ENCODE measurements around the gene ABCC11. TPM values are rescaled to one million over a fixed set of nuclear protein-coding genes. Genes with fewer than 3 reads are reported as not detected.
"Not testable (repeated sequence)": the region's sequence is repeated elsewhere in the genome, so short reads cannot be mapped to it uniquely, and the experiment has no call there.

ABCC11 gene
- total and polyA plus RNA-seq, 10 donors = 0.05 to 0.37 (median 0.18) TPM; not detected in 4

DNA sequence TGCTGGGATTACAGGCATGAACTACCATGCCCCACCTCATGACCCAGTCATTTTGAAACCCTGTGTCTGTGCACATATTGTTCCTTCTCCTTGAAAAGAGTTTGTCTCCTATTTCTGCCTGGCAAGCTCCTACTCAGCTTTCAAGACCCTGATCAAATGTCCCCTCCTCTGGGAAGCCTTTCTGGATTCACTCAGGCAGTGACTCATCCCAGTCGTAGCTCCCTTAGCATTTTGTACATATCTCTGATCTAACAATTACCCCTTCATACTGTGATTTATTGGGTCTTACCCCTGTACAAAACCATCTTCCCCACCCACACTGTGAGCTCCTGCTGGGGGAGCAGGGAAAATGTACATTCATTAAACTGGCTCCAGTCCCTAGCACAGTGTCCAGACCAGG is 73.5 kb downstream of the ABCC11 start:
- intact Hi-C loops (cut with DNase I; ENCODE audit: low total_unique reads) = no loop called here
- no peak overlapping the region for H3K27ac ChIP-seq
- DNase-seq = no peak
- WGBS, 5 donors = 30 to 90% (median 82%) methylated on average over 1 of the region's 1 CpG
- H3K27me3 ChIP-seq (replicated peaks in 1 of 7) = peaks cover 0 to 13% (median 0%) of the 10 kb centered on the region in 7 donors
- H3K4me3 ChIP-seq = no peak overlapping the region
- no peaks in the 10 kb centered on the region for H3K36me3 ChIP-seq
- H3K9me3 ChIP-seq = no peaks in the 10 kb centered on the region
- no peak for TF ChIP-seq POLR2AphosphoS5 (IDR thresholded peaks at IDR 0.05)
- no peak for TF ChIP-seq POLR2A (IDR thresholded peaks at IDR 0.05)
- peaks cover 0 to 2% (median 0%) of the 10 kb centered on the region in 6 donors for H3K4me1 ChIP-seq

DNA sequence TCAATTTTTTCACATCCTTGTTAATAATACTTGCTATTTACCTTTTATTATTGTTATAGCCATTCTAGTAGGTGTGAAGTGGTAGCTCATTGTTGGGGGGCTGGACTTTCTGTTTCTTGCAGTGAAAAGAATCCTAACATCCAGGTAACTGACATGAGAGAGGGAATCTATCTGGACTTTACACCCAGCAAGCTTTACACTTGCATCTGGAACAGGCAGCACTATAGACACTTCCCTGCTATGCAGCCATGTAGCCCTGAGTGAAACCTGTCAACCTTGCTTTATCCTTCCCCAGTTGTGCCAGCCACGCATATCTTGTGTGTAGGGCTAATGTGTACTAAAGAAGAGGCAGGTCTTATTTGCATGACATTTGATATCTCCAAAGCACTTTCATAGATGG is 74.7 kb downstream of the ABCC11 start:
- TF ChIP-seq POLR2AphosphoS5 (IDR thresholded peaks at IDR 0.05) = no peak
- TF ChIP-seq, protein P1, sequence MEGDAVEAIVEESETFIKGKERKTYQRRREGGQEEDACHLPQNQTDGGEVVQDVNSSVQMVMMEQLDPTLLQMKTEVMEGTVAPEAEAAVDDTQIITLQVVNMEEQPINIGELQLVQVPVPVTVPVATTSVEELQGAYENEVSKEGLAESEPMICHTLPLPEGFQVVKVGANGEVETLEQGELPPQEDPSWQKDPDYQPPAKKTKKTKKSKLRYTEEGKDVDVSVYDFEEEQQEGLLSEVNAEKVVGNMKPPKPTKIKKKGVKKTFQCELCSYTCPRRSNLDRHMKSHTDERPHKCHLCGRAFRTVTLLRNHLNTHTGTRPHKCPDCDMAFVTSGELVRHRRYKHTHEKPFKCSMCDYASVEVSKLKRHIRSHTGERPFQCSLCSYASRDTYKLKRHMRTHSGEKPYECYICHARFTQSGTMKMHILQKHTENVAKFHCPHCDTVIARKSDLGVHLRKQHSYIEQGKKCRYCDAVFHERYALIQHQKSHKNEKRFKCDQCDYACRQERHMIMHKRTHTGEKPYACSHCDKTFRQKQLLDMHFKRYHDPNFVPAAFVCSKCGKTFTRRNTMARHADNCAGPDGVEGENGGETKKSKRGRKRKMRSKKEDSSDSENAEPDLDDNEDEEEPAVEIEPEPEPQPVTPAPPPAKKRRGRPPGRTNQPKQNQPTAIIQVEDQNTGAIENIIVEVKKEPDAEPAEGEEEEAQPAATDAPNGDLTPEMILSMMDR (IDR thresholded peaks at IDR 0.05 in 8 of 11, conservative IDR thresholded peaks at IDR 0.05 in 3 of 11) = no peak
- TF ChIP-seq POLR2A (IDR thresholded peaks at IDR 0.05) = no peak
- intact Hi-C loops (cut with DNase I; ENCODE audit: low total_unique reads) = no loop called here

DNA sequence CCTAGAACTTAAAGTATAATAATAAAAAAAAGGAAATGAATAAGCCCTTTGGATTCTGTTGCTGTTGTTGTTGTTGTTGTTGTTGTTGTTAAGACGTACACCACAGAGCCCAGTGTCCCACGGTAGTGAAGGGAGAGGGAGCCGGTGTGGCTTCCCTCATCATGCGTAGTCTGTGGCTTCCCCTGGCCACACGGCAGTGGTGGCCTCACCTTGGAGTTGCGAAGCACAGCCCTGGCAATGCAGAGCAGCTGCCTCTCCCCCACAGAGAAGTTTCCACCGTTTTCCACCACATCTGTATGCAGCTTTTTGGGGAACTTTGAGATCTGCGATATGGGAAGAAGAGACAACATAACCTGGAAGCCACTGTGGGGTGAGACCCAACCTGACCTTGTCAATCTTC is 77.4 kb downstream of the ABCC11 start:
- Histone ChIP-seq H3K4me1 (peaks cover 0 to 33% (median 6%) of the 10 kb centered on the region in 6 donors), H3K27me3 (replicated peaks in 1 of 7) (peaks cover 0 to under 1% (median 0%) of the 10 kb centered on the region in 7 donors), H3K4me3 (no peak overlapping the region), H3K27ac (peak overlapping the region in 3 of 8 donors; percentile 9 to 89 (median 42)), H3K36me3 (no peaks in the 10 kb centered on the region), H3K9me3 (no peaks in the 10 kb centered on the region)
- 56 to 81% (median 66%) methylated on average over 8 of the region's 8 CpGs for WGBS, 5 donors
- DNase-seq = peak; percentile 82
- intact Hi-C loops (cut with DNase I; ENCODE audit: low total_unique reads) = loop anchor here (10.0 kb wide), 2 partner anchors 455 to 1615 kb away; no protein-coding TSS in a partner anchor
- TF ChIP-seq, protein P1 (IDR thresholded peaks at IDR 0.05 in 8 of 11, conservative IDR thresholded peaks at IDR 0.05 in 3 of 11) = no peak
- TF ChIP-seq POLR2A (IDR thresholded peaks at IDR 0.05) (no peak), POLR2AphosphoS5 (IDR thresholded peaks at IDR 0.05) (no peak)

More for the DNA sequence above, 74.7 kb downstream of the ABCC11 start:
- 76 to 88% (median 82%) methylated on average over 1 of the region's 1 CpG for WGBS, 5 donors
- no peak overlapping the region for H3K4me3 ChIP-seq
- no peaks in the 10 kb centered on the region for H3K36me3 ChIP-seq
- DNase-seq = no peak
- peaks cover 0 to 10% (median 0%) of the 10 kb centered on the region in 6 donors for H3K4me1 ChIP-seq
- H3K27me3 ChIP-seq (replicated peaks in 1 of 7) = peaks cover 0 to 13% (median 0%) of the 10 kb centered on the region in 7 donors
- no peaks in the 10 kb centered on the region for H3K9me3 ChIP-seq
- H3K27ac ChIP-seq = no peak overlapping the region

DNA sequence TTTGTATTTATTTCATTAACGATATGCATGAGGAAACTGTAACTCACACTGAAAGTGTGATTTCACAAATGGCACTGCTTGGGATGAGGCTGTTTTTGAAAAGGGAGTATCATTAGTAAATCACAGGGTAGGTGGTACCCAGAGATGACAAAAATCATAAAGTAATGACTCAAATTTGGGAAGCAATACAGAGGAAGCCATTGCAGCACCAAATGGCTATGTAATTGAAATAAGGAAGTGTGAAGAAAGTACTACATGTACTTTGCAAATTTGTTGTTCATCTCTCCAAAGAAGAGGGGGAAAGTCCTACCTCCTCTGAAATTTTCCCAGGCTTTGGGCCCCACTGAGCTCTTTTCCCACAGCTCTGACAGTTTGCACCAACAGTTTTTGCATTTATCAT is 79.3 kb downstream of the ABCC11 start:
- Histone ChIP-seq H3K36me3 (no peaks in the 10 kb centered on the region), H3K27me3 (replicated peaks in 1 of 7) (no peaks in the 10 kb centered on the region), H3K4me1 (peaks cover 0 to 39% (median 11%) of the 10 kb centered on the region in 6 donors), H3K27ac (peak overlapping the region in 6 of 8 donors; percentile 23 to 89 (median 73)), H3K9me3 (no peaks in the 10 kb centered on the region), H3K4me3 (no peak overlapping the region)
- intact Hi-C loops (cut with DNase I; ENCODE audit: low total_unique reads) = loop anchor here (10.0 kb wide), 2 partner anchors 457 to 1613 kb away; no protein-coding TSS in a partner anchor
- 58 to 86% (median 65%) methylated on average over 1 of the region's 1 CpG for WGBS, 5 donors
- TF ChIP-seq POLR2A (IDR thresholded peaks at IDR 0.05) (no peak), POLR2AphosphoS5 (IDR thresholded peaks at IDR 0.05) (no peak)
- TF ChIP-seq, protein P1 (IDR thresholded peaks at IDR 0.05 in 8 of 11, conservative IDR thresholded peaks at IDR 0.05 in 3 of 11) = no peak
- no peak for DNase-seq

DNA sequence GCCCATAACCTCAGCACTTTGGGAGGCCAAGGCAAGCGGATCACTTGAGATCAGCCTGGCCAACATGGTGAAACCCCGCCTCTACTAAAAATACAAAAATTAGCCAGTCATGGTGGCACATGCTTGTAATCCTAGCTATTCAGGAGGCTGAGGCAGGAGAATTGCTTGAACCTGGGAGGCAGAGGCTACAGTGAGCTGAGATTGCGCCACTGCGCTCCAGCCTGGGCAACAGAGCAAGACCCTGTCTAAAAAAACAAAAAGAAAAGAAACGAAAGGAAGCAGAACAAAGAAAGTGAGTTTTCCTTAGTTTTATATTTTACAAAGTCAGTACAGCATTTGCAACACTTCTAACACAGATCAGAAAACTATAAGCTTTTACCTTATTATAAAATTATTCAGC is 80.7 kb downstream of the ABCC11 start:
- not testable (repeated sequence) for H3K27me3 ChIP-seq (replicated peaks in 1 of 7); DNase-seq; H3K9me3 ChIP-seq; H3K4me3 ChIP-seq; H3K36me3 ChIP-seq
- peak overlapping the region in 2 of 8 donors; percentile 85 to 89 for H3K27ac ChIP-seq
- peaks cover 0 to 39% (median 11%) of the 10 kb centered on the region in 6 donors for H3K4me1 ChIP-seq
- WGBS, 5 donors = 88 to 95% (median 93%) methylated on average over 5 of the region's 5 CpGs
- intact Hi-C loops (cut with DNase I; ENCODE audit: low total_unique reads) = loop anchor here (10.0 kb wide), 2 partner anchors 458 to 1612 kb away; no protein-coding TSS in a partner anchor

All from spleen (tissue), 11 donors.